ENCODE measurements around the gene TCEAL2. TPM values are rescaled to one million over a fixed set of nuclear protein-coding genes. Genes with fewer than 3 reads are reported as not detected.

The TCEAL2 gene
- polyA plus RNA-seq, 1 donor from 2014 or later, result not detected

GRCh38 chrX:102155806-102156179 is 30.3 kb downstream of the TCEAL2 start, which contains the start of gene BEX5:
Gene BEX5, minus strand, starts transcription at chrX:102155977. Its CDS starts 1,712 bp downstream, at chrX:102154265.
- Histone ChIP-seq H3K4me3 (ENCODE audit: low read length) (peak within 1 kb of the TSS; percentile 55), H4K20me1 (ENCODE audit: insufficient read depth) (no peaks in the 10 kb centered on the region), H3K27ac (ENCODE audit: low read length) (no peak within 1 kb of the TSS), H2AFZ (ENCODE audit: low read depth, low read length) (no peak within 1 kb of the TSS), H3K9me3 (ENCODE audit: low read length) (no peaks in the 10 kb centered on the region), H3K9me2 (ENCODE audit: insufficient read depth, low read length) (no peaks in the 10 kb centered on the region), H3K36me3 (ENCODE audit: insufficient read depth, low read length) (no peaks in the 10 kb centered on the region), H3K79me2 (replicated peaks; ENCODE audit: insufficient read depth, low read length) (no peaks in the 10 kb centered on the region), H3K9ac (ENCODE audit: low read length) (peak within 1 kb of the TSS; percentile 16), H3K4me2 (ENCODE audit: low read length) (no peak within 1 kb of the TSS), H3F3A (ENCODE audit: insufficient read depth, low read length, poor library complexity, severe bottlenecking) (no peaks in the 10 kb centered on the region), H3K27me3 (ENCODE audit: insufficient read depth, low read depth, low read length) (no peaks in the 10 kb centered on the region)
- TF ChIP-seq POLR2AphosphoS5 (IDR thresholded peaks at IDR 0.05) (no peak), RAD21 (conservative IDR thresholded peaks at IDR 0.05) (no peak), CTCF (IDR thresholded peaks at IDR 0.05; ENCODE audit: poor library complexity, severe bottlenecking) (no peak), REST (IDR thresholded peaks at IDR 0.05; ENCODE audit: borderline replicate concordance) (no peak), SMC3 (conservative IDR thresholded peaks at IDR 0.05; ENCODE audit: poor library complexity) (no peak), EZH2 (IDR thresholded peaks at IDR 0.05; ENCODE audit: borderline replicate concordance, insufficient read depth, low read length, poor library complexity, severe bottlenecking) (no peak), EP300 (conservative IDR thresholded peaks at IDR 0.05; ENCODE audit: poor library complexity, severe bottlenecking) (no peak), MXI1 (conservative IDR thresholded peaks at IDR 0.05; ENCODE audit: poor library complexity, severe bottlenecking) (no peak), TAF1 (IDR thresholded peaks at IDR 0.05; ENCODE audit: low read depth) (no peak)

Other genes with a start within 250 kb of the TCEAL2 start
- gene ZMAT1, start 193.7 kb upstream of the TCEAL2 start, polyA plus RNA-seq, result 33.9 and 39.1 TPM in 2 replicates
- gene TCEAL6, start 16.8 kb downstream of the TCEAL2 start, polyA plus RNA-seq, result not detected in 2 replicates
- 9.2 and 17.8 TPM in 2 replicates for gene BEX5, start 30.3 kb downstream of the TCEAL2 start, polyA plus RNA-seq
- 0.20 TPM in 1 of 2 replicates, not detected in the other for gene TCP11X1, start 89.6 kb downstream of the TCEAL2 start, polyA plus RNA-seq
- not detected in 2 replicates for gene NXF2, start 121.5 kb downstream of the TCEAL2 start, polyA plus RNA-seq